GM12878 (cell line): ENCODE results near the gene IL5. TPM values are rescaled to one million over a fixed set of nuclear protein-coding genes. Genes with fewer than 3 reads are reported as not detected.

Experiments
- ATAC-seq: fragments of 200-7000 bp; cut with Tn5 transposase; 3 replicates; pipeline ENCODE4 v1.9.1; 2020; ENCODE audit warnings: mild to moderate bottlenecking, moderate library complexity
- BruUV-seq: library from RNA; stranded (reverse); fragments of 400-500 nt; replicated peaks from 2 replicates; lab custom pipeline; 2021; lab: Mats Ljungman, UMichigan
- CTCF ChIA-PET: fragments of 300-600 bp; sonication (Branson Sonifier 250); formaldehyde crosslinking; extraction: SDS; loops from one replicate; lab custom pipeline; 2021; ENCODE audit warnings: inconsistent platforms; lab: Yijun Ruan, JAX
- POLR2A ChIA-PET: fragments of 350-600 bp; formaldehyde crosslinking; extraction: SDS; loops from one replicate; lab custom pipeline; 2021; ENCODE audit warnings: inconsistent platforms; lab: Charles Lee
- RAD21 ChIA-PET: fragments of 300-600 bp; sonication (Branson Sonifier 250); formaldehyde crosslinking; loops from one replicate; lab custom pipeline; 2023; ENCODE audit warnings: antibody characterized with exemption; ENCODE audit not compliant: unreplicated experiment; lab: Charles Lee
- SMC1A ChIA-PET: fragments of 300-600 bp; sonication (Branson Sonifier 250); formaldehyde crosslinking; loops from one replicate; lab custom pipeline; 2023; ENCODE audit not compliant: unreplicated experiment, uncharacterized antibody; lab: Charles Lee
- DNase-seq: peaks from one replicate; pipeline ENCODE4 v3.0.0-alpha.2; 2011; ENCODE audit warnings: low read depth, low spot score
- FAIRE-seq: peaks from 3 replicates; lab custom pipeline; 2011; peaks lifted over from hg19 to GRCh38; lab: Jason Lieb, UNC
- H2AFZ ChIP-seq: 2 replicates; pipeline ENCODE4 v1.6.0; 2011; ENCODE audit warnings: low read depth, low read length, control low read depth; ENCODE audit not compliant: control insufficient read depth
- H3K27ac ChIP-seq: 2 replicates; pipeline ENCODE4 v1.5.1; 2011; ENCODE audit warnings: control low read depth; ENCODE audit not compliant: control insufficient read depth, insufficient read depth
- H3K27me3 ChIP-seq, 2 experiments: replicated peaks in 1 of 2; 2 replicates each; pipeline versions ENCODE4 v1.6.0 to v1.6.1; 2011; ENCODE audit warnings: low read length in 1 of 2; ENCODE audit not compliant: control insufficient read depth in 2 of 2, insufficient read depth in 2 of 2
- H3K36me3 ChIP-seq, 2 experiments: 2 replicates each; pipeline ENCODE4 v1.5.1; 2011; ENCODE audit warnings: low read length in 1 of 2; ENCODE audit not compliant: control insufficient read depth in 2 of 2, insufficient read depth in 2 of 2
- H3K4me1 ChIP-seq: 2 replicates; pipeline ENCODE4 v1.6.1; 2011; ENCODE audit warnings: mild to moderate bottlenecking, low read length, moderate library complexity, mixed read lengths; ENCODE audit not compliant: control insufficient read depth, insufficient read depth
- H3K4me2 ChIP-seq: 2 replicates; pipeline ENCODE4 v1.6.0; 2011; ENCODE audit warnings: control low read depth; ENCODE audit not compliant: control insufficient read depth, insufficient read depth
- H3K4me3 ChIP-seq: fragments of 200-600 bp; sonication (generic); 2 replicates; pipeline ENCODE4 v1.5.1; 2016
- H3K79me2 ChIP-seq: 2 replicates; pipeline ENCODE4 v1.6.0; 2011; ENCODE audit warnings: low read length; ENCODE audit not compliant: control insufficient read depth, insufficient read depth
- H3K9ac ChIP-seq: 2 replicates; pipeline ENCODE4 v1.8.0; 2011; ENCODE audit warnings: low read length, control low read depth, mixed read lengths; ENCODE audit not compliant: control insufficient read depth, insufficient read depth
- H3K9me3 ChIP-seq: replicated peaks from 3 replicates; pipeline ENCODE4 v1.5.1; 2011; ENCODE audit warnings: mild to moderate bottlenecking, low read length; ENCODE audit not compliant: control insufficient read depth, insufficient read depth
- H4K20me1 ChIP-seq: 2 replicates; pipeline ENCODE4 v1.6.0; 2011; ENCODE audit not compliant: control insufficient read depth, insufficient read depth
- FOXK2 ChIP-seq: fragments of 450-650 bp; IDR thresholded peaks from 2 replicates; pipeline ENCODE4 v1.6.1; 2017; ENCODE audit warnings: mild to moderate bottlenecking, moderate library complexity
- NR2C1 ChIP-seq: fragments of 450-650 bp; IDR thresholded peaks from 2 replicates; pipeline ENCODE4 v1.6.1; 2017; ENCODE audit warnings: antibody characterized with exemption, mild to moderate bottlenecking, moderate library complexity
- POLR2AphosphoS5 ChIP-seq: IDR thresholded peaks from 2 replicates; pipeline ENCODE4 v1.6.1; 2011; ENCODE audit warnings: mild to moderate bottlenecking, low read length, inconsistent platforms
- RAD21 ChIP-seq: IDR thresholded peaks from 2 replicates; pipeline ENCODE4 v1.6.1; 2011; ENCODE audit warnings: mild to moderate bottlenecking, low read depth, low read length, moderate library complexity; ENCODE audit not compliant: insufficient read depth
- SREBF1 ChIP-seq: IDR thresholded peaks from 2 replicates; pipeline ENCODE4 v1.6.1; 2012; ENCODE audit warnings: mild to moderate bottlenecking, low read length
- SRF ChIP-seq, 2 experiments: IDR thresholded peaks; 2 replicates each; pipeline ENCODE4 v1.6.1; 2011; ENCODE audit warnings: low read depth in 2 of 2, low read length in 2 of 2, mild to moderate bottlenecking in 1 of 2, moderate library complexity in 1 of 2
- YY1 ChIP-seq: IDR thresholded peaks from 2 replicates; pipeline ENCODE4 v1.6.1; 2011; ENCODE audit warnings: low read depth, mild to moderate bottlenecking, low read length
- WGBS: methylation state at CpG from one replicate; pipeline ENCODE4 v1.1.6; 2016; ENCODE audit warnings: low lambda C conversion rate; ENCODE audit not compliant: insufficient replicate concordance, insufficient coverage; ENCODE audit errors: missing lambda C conversion rate; 5-methylcytosine and 5-hydroxymethylcytosine counted together
- in situ Hi-C: fragments of 300-500 bp; cut with MboI; formaldehyde crosslinking; loops from 9 replicates; pipeline ENCODE4 v1.14.3; 2018; ENCODE audit warnings: mixed read lengths
- intact Hi-C: fragments of 100-400 bp; cut with micrococcal nuclease; formaldehyde crosslinking; loops from one replicate; pipeline ENCODE4 v1.14.2; 2022; ENCODE audit not compliant: unreplicated experiment
- polyA plus RNA-seq, 11 experiments: library from polyadenylated mRNA; depleted of rRNA in 4 of 11; unstranded in 6 of 11; stranded (reverse) in 5 of 11; fragments of >200 nt; fragmentation: Nextera tagmentation in 4 of 11; fragmentation: Illumina TruSeq in 1 of 11; extraction: Ambion mirVana in 4 of 11; extraction: Trizol in 1 of 11; gene quantifications; 1 replicate in 1 of 11; 2 replicates in 10 of 11; pipeline versions ENCODE4 v1.2.1 to v1.2.3, GENCODE V29; 2011 to 2016; ENCODE audit warnings: inconsistent platforms in 2 of 11, missing spikeins in 2 of 11, low read depth in 1 of 11
- total RNA-seq, 4 experiments: library from RNA; depleted of rRNA in 3 of 4; stranded (reverse); fragments of >200 nt in 3 of 4; fragmentation: Illumina TruSeq in 1 of 4; extraction: Trizol in 1 of 4; gene quantifications; 2 replicates each; pipeline versions ENCODE4 v1.2.1 to v1.2.3, GENCODE V29; 2013 to 2021

IL5 gene
- total and polyA plus RNA-seq, 10 of the 15 experiments (the other 5 are each of a cell fraction or from before 2014, with no cell fraction given), result not detected

DNA sequence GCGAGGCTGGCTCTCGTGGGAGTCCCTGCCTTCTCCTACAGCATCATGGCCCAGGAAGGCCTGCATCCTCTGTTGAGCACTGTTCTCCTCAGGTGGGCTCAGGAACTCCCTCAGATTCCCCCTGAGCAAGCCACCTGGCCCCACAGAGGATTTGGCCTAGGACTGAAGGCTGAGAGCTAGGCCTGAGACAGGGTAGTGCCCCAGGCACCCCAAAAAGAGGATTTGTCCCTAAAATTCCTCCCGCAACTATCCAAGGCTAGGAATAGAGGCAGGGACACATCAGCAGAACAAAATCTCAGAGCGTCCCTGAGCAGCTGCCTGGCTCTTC, 41.7 kb downstream of the IL5 start:
- peaks cover under 1% of the 10 kb centered on the region for H3K79me2 ChIP-seq
- 48% methylated on average over 4 of the region's 4 CpGs for WGBS
- H3K27ac ChIP-seq, result no peak overlapping the region
- H3K4me1 ChIP-seq, result peaks cover 38% of the 10 kb centered on the region
- H3K4me2 ChIP-seq, result no peak overlapping the region
- H3K9ac ChIP-seq, result peak overlapping the region; percentile 10; the same call in 1 of the 2 replicates
- ATAC-seq (no peak), DNase-seq (no peak), FAIRE-seq (no peak)
- POLR2A ChIA-PET, result interaction anchor here (0.8 to 24.5 kb wide), 7 partner anchors 11 to 132 kb away, joined by 4 to 389 read pairs (median 12); partner anchors contain the start of genes IRF1 and SLC22A5
- TF ChIP-seq FOXK2 (no peak), POLR2AphosphoS5 (no peak), YY1 (no peak), SREBF1 (no peak), SRF (IDR thresholded peaks at IDR 0.05; ENCODE audit: low read depth in 2 of 2, low read length in 2 of 2) (no peak), RAD21 (no peak), NR2C1 (no peak)
- no TSS peak for BruUV-seq
- H4K20me1 ChIP-seq, result no peaks in the 10 kb centered on the region
- CTCF ChIA-PET, result interaction anchor here (1.0 to 13.6 kb wide), 28 partner anchors 8 to 381 kb away, joined by 3 to 481 read pairs (median 8); partner anchors contain the start of gene IRF1
- RAD21 ChIA-PET, result interaction anchor here (1.1 to 27.2 kb wide), 27 partner anchors 8 to 321 kb away, joined by 3 to 453 read pairs (median 9); partner anchors contain the start of genes IRF1 and SLC22A5
- SMC1A ChIA-PET, result interaction anchor here (0.5 to 13.3 kb wide), 19 partner anchors 11 to 333 kb away, joined by 3 to 340 read pairs (median 7); partner anchors contain the start of gene IRF1
- intact Hi-C loops (loop anchor here (1.0 to 5.0 kb wide), 6 partner anchors 82 to 437 kb away; no protein-coding TSS in a partner anchor), in situ Hi-C loops (loop anchor here (10.0 kb wide), 2 partner anchors 267 to 427 kb away; partner anchors contain the start of gene CSF2)
- no peaks in the 10 kb centered on the region for H3K36me3 ChIP-seq
- H3K4me3 ChIP-seq, result no peak overlapping the region
- no peaks in the 10 kb centered on the region for H3K9me3 ChIP-seq
- no peaks in the 10 kb centered on the region for H3K27me3 ChIP-seq
- H2AFZ ChIP-seq, result peak overlapping the region; percentile 85; the same call in 1 of the 2 replicates
